Activated naive CD8-positive, alpha-beta T cell treated with anti-CD3 and anti-CD28 coated beads, Interleukin-2, amount 10 ng/mL, durations not matched to agents 7 days and 5 days (primary cell): ENCODE results near the gene MINK1. TPM values are rescaled to one million over a fixed set of nuclear protein-coding genes. Genes with fewer than 3 reads are reported as not detected.
"Not testable (repeated sequence)": the region's sequence is repeated elsewhere in the genome, so short reads cannot be mapped to it uniquely, and the experiment has no call there.

Experiments used
- ATAC-seq: fragments of 150-1000 bp; cut with Tn5 transposase; one replicate; pipeline ENCODE4 v1.10.0; 2021; ENCODE audit warnings: low read depth, moderate library complexity
- POLR2A ChIA-PET: fragments of 350-600 bp; sonication (Branson Sonifier 250); formaldehyde crosslinking; loops from one replicate; lab custom pipeline; 2021; ENCODE audit warnings: antibody characterized with exemption; lab: Charles Lee
- DNase-seq: peaks from one replicate; pipeline ENCODE4 v3.0.0; 2021
- H3K27ac Mint-ChIP-seq: one replicate; pipeline ENCODE4 v1.8.0; 2022; ENCODE audit warnings: mild to moderate bottlenecking, mixed read lengths
- H3K27me3 Mint-ChIP-seq: one replicate; pipeline ENCODE4 v1.8.0; 2022; ENCODE audit warnings: mild to moderate bottlenecking, moderate library complexity, mixed read lengths
- H3K36me3 Mint-ChIP-seq: one replicate; pipeline ENCODE4 v1.8.0; 2021; ENCODE audit warnings: mild to moderate bottlenecking, mixed read lengths
- H3K4me1 Mint-ChIP-seq: one replicate; pipeline ENCODE4 v1.8.0; 2021; ENCODE audit warnings: mixed read lengths
- H3K4me3 Mint-ChIP-seq: one replicate; pipeline ENCODE4 v1.8.0; 2022; ENCODE audit warnings: mild to moderate bottlenecking, moderate library complexity, mixed read lengths
- H3K9me3 Mint-ChIP-seq: one replicate; pipeline ENCODE4 v1.8.0; 2021; ENCODE audit warnings: mixed read lengths
- total RNA-seq, 2 experiments: library from RNA; stranded (reverse); gene quantifications; one replicate each; pipeline ENCODE4 v1.2.3, GENCODE V29; 2021

The MINK1 gene
- total RNA-seq, 2 experiments from 2014 or later, result 123 to 128 TPM

GRCh38 chr17:4903051-4903818 is 70.1 kb downstream of the MINK1 start, which contains the start of gene CHRNE:
Gene CHRNE, minus strand, starts transcription at chr17:4903098. Its CDS starts 35 bp downstream, at chr17:4903063.
- Mint-ChIP-seq H3K27me3 (peaks cover 9% of the 10 kb centered on the region), H3K4me1 (peaks cover 21% of the 10 kb centered on the region), H3K4me3 (peak within 1 kb of the TSS; percentile 52), H3K9me3 (no peaks in the 10 kb centered on the region), H3K36me3 (no peaks in the 10 kb centered on the region), H3K27ac (peak within 1 kb of the TSS; percentile 59)
- ATAC-seq (peak; percentile 27), DNase-seq (peak; percentile 58)
- POLR2A ChIA-PET, result interaction anchor here (1.2 to 1.3 kb wide), 2 partner anchors 64 to 193 kb away, joined by 3 to 4 read pairs; partner anchors contain the start of gene SPAG7

DNA sequence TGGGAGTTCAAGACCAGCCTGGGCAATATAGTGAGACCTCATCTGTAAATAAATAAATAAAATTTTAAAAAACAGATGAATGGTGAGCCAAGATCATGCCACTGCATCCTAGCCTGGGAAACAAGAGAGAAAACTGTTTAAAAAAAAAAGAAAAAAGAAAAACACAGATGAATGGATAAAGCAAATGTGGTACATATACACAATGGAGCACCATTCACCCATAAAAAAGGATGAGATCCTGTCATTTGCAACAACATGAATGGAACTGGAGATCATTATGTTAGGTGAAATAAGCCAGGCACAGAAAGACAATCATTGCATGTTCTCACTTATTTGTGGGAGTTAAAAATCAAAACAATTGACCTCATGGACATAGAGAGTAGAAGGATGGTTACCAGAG is 73.5 kb downstream of the MINK1 start:
- DNase-seq, H3K4me3 Mint-ChIP-seq, ATAC-seq, POLR2A ChIA-PET, H3K36me3 Mint-ChIP-seq, H3K9me3 Mint-ChIP-seq, H3K27ac Mint-ChIP-seq, H3K27me3 Mint-ChIP-seq: not testable (repeated sequence)
- H3K4me1 Mint-ChIP-seq, result peaks cover 14% of the 10 kb centered on the region

DNA sequence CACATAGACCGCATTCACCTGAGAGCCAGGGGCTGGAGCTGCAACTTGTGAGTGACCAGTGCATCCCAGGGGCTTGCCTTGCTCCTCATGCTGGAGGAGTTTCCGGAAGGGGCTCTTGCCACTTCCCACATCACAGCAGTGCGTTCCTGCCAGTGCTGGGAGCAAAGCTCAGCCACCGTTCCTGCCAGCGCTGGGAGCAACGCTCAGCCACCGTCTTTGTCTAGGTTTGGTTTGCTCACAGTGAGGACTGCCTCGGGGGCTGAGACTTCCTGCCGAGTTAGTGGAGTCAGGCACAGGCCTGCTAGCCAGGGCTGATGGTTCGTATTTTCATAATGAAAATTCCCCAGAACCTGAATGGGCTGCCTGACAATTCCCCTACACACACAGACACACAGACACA is 75.2 kb downstream of the MINK1 start:
- Mint-ChIP-seq H3K27me3 (peaks cover 11% of the 10 kb centered on the region), H3K27ac (no peak overlapping the region), H3K4me1 (peaks cover 4% of the 10 kb centered on the region), H3K4me3 (no peak overlapping the region), H3K36me3 (peaks cover 1% of the 10 kb centered on the region), H3K9me3 (no peaks in the 10 kb centered on the region)
- ATAC-seq (peak; percentile 34), DNase-seq (peak; percentile 41)
- POLR2A ChIA-PET, result interaction anchor here (0.6 to 2.7 kb wide), 8 partner anchors 28 to 586 kb away, joined by 3 to 19 read pairs (median 6); partner anchors contain the start of genes PFN1, RNF167, SLC25A11 and SPAG7

DNA sequence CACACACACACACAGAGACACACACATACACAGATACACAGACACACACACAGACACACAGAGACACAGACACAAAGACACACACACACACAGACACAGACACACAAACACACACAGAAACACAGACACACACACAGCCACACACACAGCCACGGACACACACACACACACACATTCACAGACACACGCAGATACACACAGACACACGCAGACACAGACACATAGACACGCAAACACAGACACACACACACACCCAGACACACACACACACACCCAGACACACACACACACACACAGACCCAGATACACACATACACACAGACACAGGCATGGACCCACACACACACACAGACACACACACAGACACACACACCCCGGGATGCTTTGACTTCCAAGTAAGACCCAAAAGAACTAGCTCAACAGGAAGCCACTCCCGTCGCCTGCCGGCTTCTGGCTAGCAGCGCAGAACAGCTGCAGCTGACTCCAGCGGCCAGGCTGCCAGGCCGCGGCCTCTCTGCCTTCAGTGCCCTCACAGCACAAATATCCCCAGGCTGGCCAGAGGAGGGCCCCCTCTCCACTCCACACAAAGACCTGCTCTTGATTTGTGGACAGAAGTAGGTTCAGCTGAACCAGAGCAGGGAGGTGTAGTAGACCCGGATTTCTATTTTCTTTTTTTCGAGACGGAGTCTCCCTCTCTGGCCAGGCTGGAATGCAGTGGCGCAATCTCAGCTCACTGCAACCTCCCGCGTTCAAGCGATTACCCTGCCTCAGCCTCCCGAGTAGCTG is 75.8 kb downstream of the MINK1 start:
- Mint-ChIP-seq H3K9me3 (no peaks in the 10 kb centered on the region), H3K4me3 (no peak overlapping the region), H3K4me1 (no peaks in the 10 kb centered on the region), H3K36me3 (peaks cover 1% of the 10 kb centered on the region), H3K27me3 (peaks cover 12% of the 10 kb centered on the region), H3K27ac (no peak overlapping the region)
- DNase-seq, result peak; percentile 82
- POLR2A ChIA-PET, result interaction anchor here (0.5 to 2.7 kb wide), 19 partner anchors 9 to 586 kb away, joined by 3 to 19 read pairs (median 4); partner anchors contain the start of genes C17orf107, PFN1, RNF167 and SLC25A11
- ATAC-seq, result peak; percentile 96

DNA sequence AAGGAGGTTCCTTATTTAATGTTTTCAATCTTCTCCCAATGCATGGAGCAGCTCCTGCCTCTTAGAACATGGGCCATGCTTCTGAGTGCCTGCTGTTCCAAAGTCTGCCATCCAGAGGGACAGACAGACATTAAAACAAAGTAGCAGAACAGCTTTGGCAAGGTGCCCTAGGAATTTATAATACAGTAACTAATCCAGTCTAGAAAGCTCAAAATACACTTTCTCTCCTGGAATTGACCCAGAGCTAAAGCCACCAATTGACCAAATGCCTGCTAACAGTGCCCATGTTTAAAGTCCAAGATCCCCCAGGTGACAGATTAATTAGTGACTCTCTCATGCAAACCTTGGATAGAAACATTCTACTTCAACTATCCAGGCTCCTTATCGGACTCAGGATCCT is 80.9 kb downstream of the MINK1 start:
- DNase-seq (no peak), ATAC-seq (no peak)
- Mint-ChIP-seq H3K9me3 (no peaks in the 10 kb centered on the region), H3K4me3 (no peak overlapping the region), H3K27me3 (peaks cover 9% of the 10 kb centered on the region), H3K4me1 (no peaks in the 10 kb centered on the region), H3K27ac (no peak overlapping the region), H3K36me3 (peaks cover 1% of the 10 kb centered on the region)
- POLR2A ChIA-PET, result interaction anchor here (0.6 to 0.9 kb wide), 3 partner anchors 26 to 53 kb away, joined by 3 read pairs; partner anchors contain the start of genes RNF167 and SLC25A11

DNA sequence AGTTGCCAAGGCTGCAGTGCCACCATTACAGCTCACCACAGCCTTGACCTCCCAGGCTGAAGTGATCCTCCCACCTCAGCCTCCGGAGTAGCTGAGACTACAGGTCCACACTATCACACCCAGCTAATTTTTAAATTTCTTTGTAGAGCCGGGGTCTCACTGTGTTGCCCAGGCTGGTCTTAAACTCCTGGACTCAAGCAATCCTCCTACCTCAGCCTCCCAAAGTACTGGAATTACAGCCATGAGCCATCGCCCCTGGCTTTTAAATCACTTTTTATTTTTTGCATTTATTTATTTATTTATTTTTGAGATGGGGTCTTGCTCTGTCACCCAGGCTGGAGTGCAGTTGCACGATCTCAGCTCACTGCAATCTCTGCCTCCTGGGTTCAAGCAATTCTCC is 81.4 kb downstream of the MINK1 start:
- H3K4me3 Mint-ChIP-seq, DNase-seq, H3K36me3 Mint-ChIP-seq, H3K27me3 Mint-ChIP-seq, ATAC-seq, H3K4me1 Mint-ChIP-seq, H3K9me3 Mint-ChIP-seq, H3K27ac Mint-ChIP-seq: not testable (repeated sequence)
- POLR2A ChIA-PET, result interaction anchor here (0.9 kb wide), 1 partner anchor 26 kb away, joined by 3 read pairs; the partner anchor contains the start of genes RNF167 and SLC25A11

- H3K4me1 Mint-ChIP-seq, result peaks cover 2% of the 10 kb centered on the region
- H3K27me3 Mint-ChIP-seq, result no peaks in the 10 kb centered on the region
- H3K36me3 Mint-ChIP-seq, result peaks cover 2% of the 10 kb centered on the region
- no peak overlapping the region for H3K4me3 Mint-ChIP-seq
- DNase-seq (no peak), ATAC-seq (no peak)
- H3K9me3 Mint-ChIP-seq, result no peaks in the 10 kb centered on the region
- POLR2A ChIA-PET, result interaction anchor here (0.7 kb wide), 1 partner anchor 20 kb away, joined by 3 read pairs; the partner anchor contains the start of genes RNF167 and SLC25A11
- H3K27ac Mint-ChIP-seq, result no peak overlapping the region
These were observed 86.4 kb downstream of the MINK1 start for GRCh38 chr17:4919511-4920047.

GRCh38 chr17:4920351-4921048 is 87.4 kb downstream of the MINK1 start:
- peaks cover 2% of the 10 kb centered on the region for H3K4me1 Mint-ChIP-seq
- no peak overlapping the region for H3K27ac Mint-ChIP-seq
- POLR2A ChIA-PET, result interaction anchor here (0.7 kb wide), 1 partner anchor 19 kb away, joined by 3 read pairs; the partner anchor contains the start of genes RNF167 and SLC25A11
- ATAC-seq (no peak), DNase-seq (no peak)
- no peaks in the 10 kb centered on the region for H3K9me3 Mint-ChIP-seq
- H3K4me3 Mint-ChIP-seq, result no peak overlapping the region
- H3K36me3 Mint-ChIP-seq, result peaks cover 2% of the 10 kb centered on the region
- H3K27me3 Mint-ChIP-seq, result no peaks in the 10 kb centered on the region

- Mint-ChIP-seq H3K4me1 (peaks cover 2% of the 10 kb centered on the region), H3K9me3 (no peaks in the 10 kb centered on the region), H3K27ac (no peak overlapping the region), H3K27me3 (no peaks in the 10 kb centered on the region), H3K4me3 (no peak overlapping the region), H3K36me3 (peaks cover 2% of the 10 kb centered on the region)
- DNase-seq (no peak), ATAC-seq (no peak)
- POLR2A ChIA-PET, result no interaction called here
These were observed 88.2 kb downstream of the MINK1 start for GRCh38 chr17:4921320-4921719.

DNA sequence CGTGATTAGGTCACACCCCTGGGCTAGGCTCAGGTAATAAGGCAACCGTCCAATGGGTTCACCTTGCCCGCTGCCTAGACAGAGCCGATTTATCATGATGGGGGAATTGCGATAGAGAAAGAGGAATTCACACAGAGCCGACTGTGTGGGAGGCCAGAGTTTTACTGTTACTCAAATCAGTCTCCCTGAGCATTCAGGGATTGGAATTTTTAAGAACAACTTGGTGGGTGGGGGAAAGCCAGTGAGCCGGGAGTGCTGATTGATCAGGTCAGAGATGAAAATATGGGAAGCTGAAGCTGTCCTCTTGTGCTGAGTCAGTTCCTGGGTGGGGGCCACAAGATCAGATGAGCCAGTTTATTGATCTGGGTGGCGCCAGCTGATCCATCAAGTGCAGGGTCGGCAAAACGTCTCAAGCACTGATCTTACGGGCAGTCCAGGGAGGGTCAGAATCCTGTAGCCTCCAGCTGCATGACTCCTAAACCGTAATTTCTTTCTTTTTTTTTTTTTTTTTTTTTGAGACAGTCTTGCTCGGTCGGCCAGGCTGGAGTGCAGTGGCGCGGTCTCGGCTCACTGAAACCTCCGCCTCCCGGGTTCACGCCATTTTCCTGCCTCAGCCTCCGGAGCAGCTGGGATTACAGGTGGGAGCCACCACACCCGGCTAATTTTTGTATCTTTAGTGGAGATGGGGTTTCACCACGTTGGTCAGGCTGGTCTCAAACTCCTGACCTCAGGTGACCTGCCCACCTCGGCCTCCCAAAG is 93.6 kb downstream of the MINK1 start:
- not testable (repeated sequence) for H3K27ac Mint-ChIP-seq

GRCh38 chr17:4928881-4929280 is 95.7 kb downstream of the MINK1 start:
- Mint-ChIP-seq H3K27me3 (no peaks in the 10 kb centered on the region), H3K27ac (no peak overlapping the region), H3K4me3 (no peak overlapping the region), H3K9me3 (no peaks in the 10 kb centered on the region), H3K4me1 (peaks cover 12% of the 10 kb centered on the region), H3K36me3 (peaks cover 34% of the 10 kb centered on the region)
- POLR2A ChIA-PET, result interaction anchor here (1.0 to 1.1 kb wide), 2 partner anchors 16 to 17 kb away, joined by 3 read pairs; no protein-coding TSS in a partner anchor
- DNase-seq, result no peak
- ATAC-seq, result no peak

More for the DNA sequence above, 93.6 kb downstream of the MINK1 start:
- H3K4me1 Mint-ChIP-seq, H3K4me3 Mint-ChIP-seq, DNase-seq, H3K9me3 Mint-ChIP-seq, ATAC-seq, H3K27me3 Mint-ChIP-seq: not testable (repeated sequence)
- POLR2A ChIA-PET, result interaction anchor here (0.6 kb wide), 1 partner anchor 56 kb away, joined by 4 read pairs; no protein-coding TSS in a partner anchor
- H3K36me3 Mint-ChIP-seq, result peaks cover 27% of the 10 kb centered on the region

GRCh38 chr17:4931963-4932362 is 98.8 kb downstream of the MINK1 start, which contains the start of gene GP1BA:
Gene GP1BA, plus strand, starts transcription at chr17:4932277. Its CDS starts 328 bp downstream, at chr17:4932605.
- H3K27ac Mint-ChIP-seq, result peak within 1 kb of the TSS; percentile 60
- DNase-seq (no peak), ATAC-seq (no peak)
- no peak within 1 kb of the TSS for H3K4me3 Mint-ChIP-seq
- POLR2A ChIA-PET, result no interaction called here
- no peaks in the 10 kb centered on the region for H3K9me3 Mint-ChIP-seq
- peaks cover 27% of the 10 kb centered on the region for H3K4me1 Mint-ChIP-seq
- H3K36me3 Mint-ChIP-seq, result peaks cover 46% of the 10 kb centered on the region
- no peaks in the 10 kb centered on the region for H3K27me3 Mint-ChIP-seq
